Lower leg skin (tissue), 3 donors: Measurements from ENCODE around the gene TCAP.

ENCODE experiments used
- POLR2A ChIP-seq, 2 donors: fragments of 450-650 bp; IDR thresholded peaks; one replicate each; pipeline ENCODE4 v1.6.1; 2016 to 2017; ENCODE audit warnings: antibody characterized with exemption in 2 of 2, mild to moderate bottlenecking in 1 of 2, moderate library complexity in 1 of 2
- TF ChIP-seq, protein P1 (sequence below), 3 donors: fragments of 450-650 bp; IDR thresholded peaks; one replicate each; pipeline ENCODE4 v1.5.1; 2016; ENCODE audit warnings: antibody characterized with exemption in 3 of 3, mild to moderate bottlenecking in 3 of 3, moderate library complexity in 2 of 3

DNA sequence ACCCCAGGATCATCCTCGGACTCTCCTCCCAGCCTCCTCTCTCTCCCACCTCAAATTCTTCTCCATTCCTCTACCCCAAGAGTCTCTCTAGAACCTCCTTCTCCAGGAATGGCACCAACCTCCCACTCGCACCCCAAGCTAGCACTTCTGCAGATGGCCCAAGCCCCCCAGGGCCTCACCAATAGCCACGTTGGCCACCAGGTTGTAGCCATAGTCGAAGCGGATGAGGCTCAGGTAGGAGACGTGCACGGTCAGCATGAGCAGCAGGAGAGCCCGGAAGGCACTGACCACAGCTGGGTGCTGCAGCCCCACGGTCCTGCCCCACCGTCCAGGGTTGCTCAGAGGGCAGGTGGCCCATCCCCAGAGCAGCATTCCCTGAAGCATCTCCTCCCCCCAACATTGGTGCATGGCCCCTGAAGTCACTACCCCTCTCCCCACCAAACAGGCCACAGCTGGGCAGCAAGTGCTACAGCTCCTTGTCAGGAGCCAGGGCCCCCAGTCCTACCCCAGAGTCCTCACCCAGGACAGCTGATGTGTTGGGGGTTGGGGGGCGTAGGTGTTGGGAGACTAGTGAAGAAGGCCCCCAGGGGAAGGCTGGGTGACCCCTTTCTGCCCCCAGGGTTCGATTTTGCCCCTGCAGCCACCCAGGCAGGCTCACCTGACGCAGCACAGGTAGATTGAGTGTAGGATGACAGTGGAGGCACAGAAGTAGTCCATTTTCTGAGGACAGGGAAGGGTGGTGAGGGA is 8.4 kb downstream of the TCAP start:
- TF ChIP-seq, protein P1, sequence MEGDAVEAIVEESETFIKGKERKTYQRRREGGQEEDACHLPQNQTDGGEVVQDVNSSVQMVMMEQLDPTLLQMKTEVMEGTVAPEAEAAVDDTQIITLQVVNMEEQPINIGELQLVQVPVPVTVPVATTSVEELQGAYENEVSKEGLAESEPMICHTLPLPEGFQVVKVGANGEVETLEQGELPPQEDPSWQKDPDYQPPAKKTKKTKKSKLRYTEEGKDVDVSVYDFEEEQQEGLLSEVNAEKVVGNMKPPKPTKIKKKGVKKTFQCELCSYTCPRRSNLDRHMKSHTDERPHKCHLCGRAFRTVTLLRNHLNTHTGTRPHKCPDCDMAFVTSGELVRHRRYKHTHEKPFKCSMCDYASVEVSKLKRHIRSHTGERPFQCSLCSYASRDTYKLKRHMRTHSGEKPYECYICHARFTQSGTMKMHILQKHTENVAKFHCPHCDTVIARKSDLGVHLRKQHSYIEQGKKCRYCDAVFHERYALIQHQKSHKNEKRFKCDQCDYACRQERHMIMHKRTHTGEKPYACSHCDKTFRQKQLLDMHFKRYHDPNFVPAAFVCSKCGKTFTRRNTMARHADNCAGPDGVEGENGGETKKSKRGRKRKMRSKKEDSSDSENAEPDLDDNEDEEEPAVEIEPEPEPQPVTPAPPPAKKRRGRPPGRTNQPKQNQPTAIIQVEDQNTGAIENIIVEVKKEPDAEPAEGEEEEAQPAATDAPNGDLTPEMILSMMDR (IDR thresholded peaks at IDR 0.05): no peak
- TF ChIP-seq POLR2A (IDR thresholded peaks at IDR 0.05): no peak
